Mesodermal cell (in vitro differentiated cells): ENCODE data around the gene FAM43B.
A peak's percentile ranks its signal among the peaks of the same experiment; 100 is the strongest.

Experiments used
- H3K27ac ChIP-seq: 2 replicates; pipeline ENCODE4 v1.7.0; 2013; ENCODE audit warnings: mild to moderate bottlenecking, low read depth, low read length, moderate library complexity; ENCODE audit not compliant: severe bottlenecking
- H3K36me3 ChIP-seq: 2 replicates; pipeline ENCODE4 v1.7.1; 2013; ENCODE audit warnings: mild to moderate bottlenecking, low read length, moderate library complexity; ENCODE audit not compliant: control insufficient read depth, insufficient read depth
- H3K4me1 ChIP-seq: one replicate; pipeline ENCODE4 v1.7.1; 2013; ENCODE audit warnings: mild to moderate bottlenecking, low read length; ENCODE audit not compliant: insufficient read depth, control insufficient read depth, poor library complexity, severe bottlenecking
- H3K4me3 ChIP-seq: 2 replicates; pipeline ENCODE4 v1.7.0; 2013; ENCODE audit warnings: low read length, control low read depth, mild to moderate bottlenecking; ENCODE audit not compliant: insufficient read depth, poor library complexity, severe bottlenecking; ENCODE audit errors: extremely low read depth
- H3K9me3 ChIP-seq: 2 replicates; pipeline ENCODE4 v1.7.1; 2013; ENCODE audit warnings: mild to moderate bottlenecking, low read length, moderate library complexity; ENCODE audit not compliant: control insufficient read depth
- WGBS, 2 experiments: methylation state at CpG; one replicate each; pipeline ENCODE4 v1.1.5; 2013; ENCODE audit warnings: missing lambda C conversion rate in 2 of 2; ENCODE audit not compliant: insufficient coverage in 2 of 2; 5-methylcytosine and 5-hydroxymethylcytosine counted together

The FAM43B gene

GRCh38 chr1:20593756-20594155, 41.4 kb downstream of the FAM43B start:
- Histone ChIP-seq H3K4me1 (peaks cover 6% of the 10 kb centered on the region), H3K4me3 (no peak overlapping the region), H3K9me3 (no peaks in the 10 kb centered on the region), H3K36me3 (no peaks in the 10 kb centered on the region), H3K27ac (no peak overlapping the region)
- WGBS, 2 experiments, result 92 to 94% methylated on average over 4 to 5 of the region's 5 CpGs

DNA sequence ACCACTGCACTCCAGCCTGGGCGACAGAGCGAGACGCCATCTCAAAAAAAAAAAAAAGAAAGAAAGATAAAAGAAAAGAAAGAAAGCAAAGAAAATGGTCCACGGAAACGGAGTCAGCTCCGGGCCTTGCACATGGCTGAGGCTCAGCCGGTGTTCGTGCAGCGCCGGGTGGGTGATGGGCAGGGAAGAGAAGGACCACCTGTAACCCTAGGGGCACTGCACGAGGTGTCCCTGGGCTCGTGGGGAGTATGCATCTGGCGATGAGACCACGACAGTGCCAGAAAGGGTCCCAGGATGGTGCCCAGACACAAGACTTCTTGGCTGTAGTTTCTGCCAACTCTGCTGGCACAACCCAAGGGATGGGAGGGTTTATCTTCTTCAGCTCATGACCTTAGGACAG, 42.4 kb downstream of the FAM43B start:
- WGBS, 2 experiments, result 90 to 91% methylated on average over 11 to 14 of the region's 14 CpGs
- Histone ChIP-seq H3K9me3 (no peaks in the 10 kb centered on the region), H3K27ac (no peak overlapping the region), H3K4me1 (peaks cover 5% of the 10 kb centered on the region), H3K4me3 (no peak overlapping the region), H3K36me3 (no peaks in the 10 kb centered on the region)

DNA sequence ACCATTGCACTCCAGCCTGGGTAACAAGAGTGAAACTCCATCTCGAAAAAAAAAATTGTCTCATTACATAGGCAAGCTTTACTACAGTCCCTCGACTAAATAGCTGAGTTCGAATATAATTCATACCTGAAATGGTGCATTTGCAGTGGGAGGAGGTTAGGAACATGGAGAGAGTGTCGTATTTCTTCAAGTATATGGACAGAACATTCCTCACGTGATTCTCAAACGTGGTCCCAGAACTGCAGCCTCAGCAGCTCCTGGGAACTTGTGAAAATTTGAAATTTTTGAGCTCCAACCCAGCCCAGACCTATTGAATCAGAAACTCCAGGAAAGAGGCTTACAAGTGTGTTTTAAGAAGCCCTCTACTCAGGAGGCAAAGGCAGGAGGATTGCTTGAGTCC, 43.7 kb downstream of the FAM43B start:
- WGBS, 2 experiments, result 67 to 72% methylated on average over 4 to 5 of the region's 6 CpGs
- H3K27ac ChIP-seq, result no peak overlapping the region

GRCh38 chr1:20597650-20598049, 45.3 kb downstream of the FAM43B start:
- no peaks in the 10 kb centered on the region for H3K36me3 ChIP-seq
- H3K27ac ChIP-seq, result no peak overlapping the region
- WGBS, 2 experiments, result 90% methylated on average over 1 of the region's 3 CpGs; no CpG with 5 or more reads in 1 of the 2 experiments
- no peaks in the 10 kb centered on the region for H3K9me3 ChIP-seq
- H3K4me1 ChIP-seq, result no peaks in the 10 kb centered on the region
- no peak overlapping the region for H3K4me3 ChIP-seq

More for the DNA sequence above, 43.7 kb downstream of the FAM43B start:
- no peaks in the 10 kb centered on the region for H3K9me3 ChIP-seq
- no peaks in the 10 kb centered on the region for H3K36me3 ChIP-seq
- H3K4me3 ChIP-seq, result no peak overlapping the region
- H3K4me1 ChIP-seq, result no peaks in the 10 kb centered on the region

GRCh38 chr1:20600156-20600555, 47.8 kb downstream of the FAM43B start:
- Histone ChIP-seq H3K4me1 (peaks cover 15% of the 10 kb centered on the region), H3K4me3 (no peak overlapping the region), H3K9me3 (no peaks in the 10 kb centered on the region), H3K36me3 (no peaks in the 10 kb centered on the region), H3K27ac (no peak overlapping the region)
- 89 to 91% methylated on average over 5 of the region's 5 CpGs for WGBS, 2 experiments

- 89 to 100% methylated on average over 1 of the region's 5 CpGs for WGBS, 2 experiments
- H3K36me3 ChIP-seq, result no peaks in the 10 kb centered on the region
- H3K27ac ChIP-seq, result no peak overlapping the region
- peaks cover 15% of the 10 kb centered on the region for H3K4me1 ChIP-seq
- H3K4me3 ChIP-seq, result no peak overlapping the region
- no peaks in the 10 kb centered on the region for H3K9me3 ChIP-seq
Measured at GRCh38 chr1:20601129-20601825, 48.9 kb downstream of the FAM43B start.

DNA sequence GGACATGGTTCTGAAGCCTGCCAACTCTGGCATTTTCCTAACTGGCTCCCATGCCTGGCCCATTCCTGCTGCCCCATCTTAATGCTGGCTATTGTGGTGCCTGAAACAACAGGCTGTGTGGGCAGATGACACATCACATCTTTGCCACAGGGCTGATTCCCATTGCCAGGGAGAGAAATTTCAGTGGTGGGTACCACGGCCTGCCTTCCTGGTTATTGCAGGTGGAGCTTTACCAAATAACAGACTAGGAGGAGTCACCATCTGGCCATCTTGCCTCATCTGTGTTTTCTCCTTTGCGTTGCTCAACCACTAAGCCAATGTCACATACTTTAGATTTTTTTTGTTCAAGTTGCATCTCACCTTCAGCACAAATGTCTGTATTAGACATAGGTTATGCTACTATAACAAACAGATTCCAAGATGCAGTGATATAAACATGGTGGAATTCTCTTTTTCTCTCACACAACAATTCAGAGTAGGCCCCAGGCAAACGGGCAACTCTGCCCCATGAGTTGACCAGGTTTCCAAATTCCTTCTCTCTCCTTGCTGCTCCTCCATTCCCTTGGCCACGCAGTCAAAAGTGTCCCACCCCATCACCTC, 50.6 kb downstream of the FAM43B start:
- H3K4me3 ChIP-seq, result no peak overlapping the region
- H3K27ac ChIP-seq, result no peak overlapping the region
- H3K36me3 ChIP-seq, result no peaks in the 10 kb centered on the region
- H3K9me3 ChIP-seq, result no peaks in the 10 kb centered on the region
- 97 to 100% methylated on average over 2 to 3 of the region's 4 CpGs for WGBS, 2 experiments
- peaks cover 15% of the 10 kb centered on the region for H3K4me1 ChIP-seq

GRCh38 chr1:20603504-20604464, 51.4 kb downstream of the FAM43B start:
- no peaks in the 10 kb centered on the region for H3K36me3 ChIP-seq
- H3K4me3 ChIP-seq, result no peak overlapping the region
- 87 to 98% methylated on average over 5 to 8 of the region's 9 CpGs for WGBS, 2 experiments
- peak overlapping the region; percentile 16 for H3K27ac ChIP-seq
- H3K9me3 ChIP-seq, result no peaks in the 10 kb centered on the region
- peaks cover 15% of the 10 kb centered on the region for H3K4me1 ChIP-seq
